ENCODE measurements around the gene ZNF691.
"Not testable (repeated sequence)": the region's sequence is repeated elsewhere in the genome, so short reads cannot be mapped to it uniquely, and the experiment has no call there.

The ZNF691 gene, protein sequence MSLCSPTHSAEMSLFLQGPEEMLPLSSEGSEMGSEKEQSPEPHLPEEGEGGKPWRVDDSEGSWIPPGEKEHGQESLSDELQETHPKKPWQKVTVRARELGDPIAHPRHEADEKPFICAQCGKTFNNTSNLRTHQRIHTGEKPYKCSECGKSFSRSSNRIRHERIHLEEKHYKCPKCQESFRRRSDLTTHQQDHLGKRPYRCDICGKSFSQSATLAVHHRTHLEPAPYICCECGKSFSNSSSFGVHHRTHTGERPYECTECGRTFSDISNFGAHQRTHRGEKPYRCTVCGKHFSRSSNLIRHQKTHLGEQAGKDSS

DNA sequence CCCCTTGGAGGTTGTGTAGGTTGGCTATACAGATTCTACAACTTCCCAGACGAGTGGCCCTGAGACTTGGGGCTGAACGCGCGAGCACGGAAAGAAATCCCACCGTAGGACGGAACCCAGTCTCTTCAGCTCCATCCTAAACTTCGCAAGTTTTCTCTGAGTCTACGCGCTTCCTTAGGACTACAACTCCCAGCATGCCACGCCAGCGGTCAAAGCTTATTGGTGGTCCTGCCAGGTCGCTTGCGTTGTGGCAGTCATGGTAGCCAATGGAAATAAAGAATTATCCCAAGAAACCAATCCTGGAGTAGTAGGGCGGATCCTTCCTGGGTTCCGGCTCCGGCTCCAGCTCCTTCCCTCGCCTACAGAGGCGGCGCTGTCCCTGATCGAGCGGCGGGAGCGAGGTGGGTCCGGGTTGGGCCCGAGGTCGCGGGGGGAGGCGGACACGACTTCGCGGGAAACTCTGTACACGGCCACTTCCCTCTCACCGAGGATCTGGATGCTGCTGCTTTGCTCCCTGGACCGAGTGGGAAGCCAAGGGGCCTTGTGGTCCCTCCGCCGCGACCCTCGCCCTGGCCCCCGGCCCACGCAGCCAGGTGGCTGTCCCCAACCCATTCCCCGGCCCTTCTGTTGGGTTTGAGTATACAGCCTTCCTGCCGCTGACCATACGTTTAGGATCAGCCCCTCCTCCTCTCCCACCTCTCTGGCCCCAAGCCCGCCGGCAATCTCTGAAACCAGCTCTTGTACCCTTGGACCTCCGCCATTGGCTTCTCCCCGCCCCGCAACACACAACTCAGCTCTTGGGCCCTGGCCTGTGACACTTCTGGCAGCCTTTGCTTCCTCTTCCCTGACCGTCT is at the start of gene ZNF691:
Gene ZNF691 (plus strand): TSS at position 357 of the 854 bp plus-strand sequence. CDS start 3,046 bp downstream, outside the sequence.
- DNase-seq (ENCODE audit: low read depth) = peak; percentile 96

DNA sequence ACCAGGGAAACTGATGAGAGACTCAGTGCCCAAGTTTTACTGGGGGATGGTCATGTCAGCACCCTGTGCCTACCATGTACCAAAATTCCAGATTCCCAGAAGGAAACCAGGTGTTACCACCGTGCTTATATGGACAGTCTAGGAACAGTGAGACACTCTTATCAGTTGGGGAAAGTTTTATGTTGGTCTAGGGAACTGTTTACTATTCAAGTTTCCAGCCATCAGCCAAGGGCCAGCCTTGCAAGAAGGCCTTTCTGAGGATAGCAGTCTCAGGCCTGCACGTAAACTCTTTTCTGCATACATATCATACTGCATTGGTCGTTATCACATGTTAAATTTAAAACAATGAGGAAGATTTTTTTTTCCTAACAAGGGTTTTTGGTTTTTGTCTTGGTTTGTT is 49.0 kb upstream of the ZNF691 start:
- no peak for DNase-seq (ENCODE audit: low read depth)

DNA sequence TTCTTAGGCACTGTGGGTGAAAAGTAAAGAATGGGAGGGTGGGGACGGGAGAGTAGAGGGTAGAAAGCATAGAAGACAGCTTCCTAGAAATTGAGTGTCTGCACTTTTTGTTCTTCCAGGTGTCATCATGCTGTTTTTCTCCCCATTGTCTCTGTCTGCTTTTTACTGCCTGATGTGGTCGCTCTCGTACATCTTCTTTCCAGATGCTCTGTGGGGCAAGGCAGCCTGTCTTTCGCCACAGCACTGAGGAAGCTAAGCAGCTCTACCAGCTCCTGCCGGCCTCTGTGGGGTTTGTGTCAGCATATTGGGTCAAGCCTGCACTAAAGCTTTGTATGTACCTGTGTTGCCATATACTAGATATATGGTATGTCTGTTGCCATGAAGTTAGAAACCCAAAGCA is 48.4 kb upstream of the ZNF691 start:
- no peak for DNase-seq (ENCODE audit: low read depth)

DNA sequence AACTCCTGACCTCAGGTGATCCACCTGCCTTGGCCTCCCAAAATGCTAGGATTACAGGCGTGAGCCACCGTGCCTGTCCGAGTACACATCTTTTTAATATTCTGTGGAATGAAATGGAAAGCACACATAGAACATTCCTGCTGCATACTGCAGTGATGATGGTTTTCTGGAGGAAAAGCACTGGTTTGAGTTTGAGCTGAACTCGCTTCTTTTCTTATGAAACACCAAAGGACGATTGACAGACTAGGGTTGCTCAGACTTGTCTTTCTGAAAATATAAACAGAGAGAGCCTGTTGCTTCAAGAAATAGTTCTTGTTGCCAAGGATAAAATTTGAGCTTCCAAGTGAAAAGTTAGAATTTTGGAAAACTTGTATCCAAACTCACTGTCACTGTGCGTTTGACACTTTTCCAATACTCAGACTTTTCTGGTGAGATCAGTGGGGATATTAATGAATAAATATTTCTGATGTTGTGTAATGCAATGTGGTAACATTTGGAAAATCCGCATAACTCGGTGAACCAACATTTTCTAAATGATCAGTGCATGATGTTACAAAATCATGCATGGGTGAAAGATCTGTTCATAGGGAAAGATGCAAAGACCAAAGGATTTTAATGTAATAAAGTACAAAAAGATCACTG is 44.5 kb upstream of the ZNF691 start:
- peak; percentile 74 for DNase-seq (ENCODE audit: low read depth)

DNA sequence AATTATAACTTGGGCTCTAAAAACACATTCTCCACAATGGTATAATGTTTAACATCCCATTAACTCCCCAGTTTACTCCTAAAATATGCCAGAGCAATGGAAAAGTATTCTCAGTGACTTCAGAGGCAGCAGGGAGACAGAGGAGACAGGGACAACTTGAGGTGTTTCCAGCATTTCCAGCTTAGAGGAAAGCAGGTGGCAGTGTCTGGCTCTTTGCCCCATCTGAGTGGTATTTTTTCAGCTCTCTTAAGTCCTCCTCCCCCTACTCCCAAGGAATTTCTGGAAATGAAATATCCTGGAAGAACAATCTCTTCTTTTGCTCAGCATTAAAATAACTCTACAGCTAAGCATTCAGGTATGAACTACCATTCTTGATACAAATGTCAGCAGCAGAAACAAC is 40.2 kb upstream of the ZNF691 start:
- DNase-seq (ENCODE audit: low read depth) = no peak

DNA sequence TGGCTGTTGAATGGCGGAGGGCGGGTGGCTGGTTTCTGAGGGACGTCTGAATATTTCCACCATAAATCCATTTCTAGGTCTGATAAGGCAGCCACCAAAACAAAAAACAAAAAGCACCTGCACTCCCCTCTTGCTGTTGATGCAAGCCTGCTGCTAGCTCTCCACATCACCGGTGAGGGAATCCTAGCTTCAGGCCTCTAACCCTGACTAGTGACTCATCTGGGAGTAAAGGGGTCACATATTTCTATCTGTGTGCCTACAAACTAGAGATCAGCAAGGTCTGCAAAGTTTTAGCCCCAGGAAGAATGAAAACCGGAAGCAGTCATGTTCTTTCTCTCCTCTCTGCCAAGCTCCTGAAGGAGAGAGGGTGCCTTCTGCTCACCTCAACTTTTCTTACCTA is 39.8 kb upstream of the ZNF691 start:
- DNase-seq (ENCODE audit: low read depth) = no peak

DNA sequence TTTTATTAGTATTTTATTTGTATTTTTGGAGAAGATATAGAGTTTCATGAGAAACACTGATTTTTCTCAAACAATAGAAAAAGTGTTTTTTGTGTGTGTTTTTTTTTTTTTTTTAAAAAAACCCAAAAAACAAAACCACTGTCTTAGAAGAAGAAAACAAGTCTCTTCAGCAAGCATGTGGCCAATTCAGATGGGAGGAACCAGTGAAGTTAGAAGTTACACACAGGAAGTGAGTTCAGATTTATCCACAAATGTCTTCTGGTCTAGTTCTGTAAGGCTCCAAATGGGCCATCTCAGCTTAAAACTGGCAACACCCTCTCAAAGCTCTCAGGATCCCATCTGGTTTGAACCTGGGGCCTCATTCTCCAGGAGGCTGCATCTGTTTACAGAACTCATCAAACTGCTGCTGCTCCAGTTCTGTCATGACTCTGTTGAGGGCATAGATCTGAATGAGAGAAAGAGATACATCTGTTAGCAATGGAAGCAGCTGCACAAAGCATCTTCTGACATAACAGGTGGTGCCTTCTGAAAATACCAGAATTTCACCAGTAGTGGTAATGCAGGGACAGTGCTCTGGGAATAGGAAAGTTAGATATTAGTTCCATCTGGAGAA is 39.3 kb upstream of the ZNF691 start:
- DNase-seq (ENCODE audit: low read depth) = no peak

DNA sequence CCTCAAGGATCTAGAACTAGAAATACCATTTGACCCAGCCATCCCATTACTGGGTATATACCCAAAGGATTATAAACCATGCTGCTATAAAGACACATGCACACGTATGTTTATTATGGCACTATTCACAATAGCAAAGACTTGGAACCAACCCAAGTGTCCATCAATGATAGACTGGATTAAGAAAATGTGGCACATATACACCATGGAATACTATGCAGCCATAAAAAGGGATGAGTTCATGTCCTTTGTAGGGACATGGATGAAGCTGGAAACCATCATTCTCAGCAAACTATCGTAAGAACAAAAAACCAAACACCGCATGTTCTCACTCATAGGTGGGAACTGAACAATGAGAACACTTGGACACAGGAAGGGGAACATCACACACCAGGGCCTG is 31.6 kb upstream of the ZNF691 start:
- not testable (repeated sequence) for DNase-seq (ENCODE audit: low read depth)

DNA sequence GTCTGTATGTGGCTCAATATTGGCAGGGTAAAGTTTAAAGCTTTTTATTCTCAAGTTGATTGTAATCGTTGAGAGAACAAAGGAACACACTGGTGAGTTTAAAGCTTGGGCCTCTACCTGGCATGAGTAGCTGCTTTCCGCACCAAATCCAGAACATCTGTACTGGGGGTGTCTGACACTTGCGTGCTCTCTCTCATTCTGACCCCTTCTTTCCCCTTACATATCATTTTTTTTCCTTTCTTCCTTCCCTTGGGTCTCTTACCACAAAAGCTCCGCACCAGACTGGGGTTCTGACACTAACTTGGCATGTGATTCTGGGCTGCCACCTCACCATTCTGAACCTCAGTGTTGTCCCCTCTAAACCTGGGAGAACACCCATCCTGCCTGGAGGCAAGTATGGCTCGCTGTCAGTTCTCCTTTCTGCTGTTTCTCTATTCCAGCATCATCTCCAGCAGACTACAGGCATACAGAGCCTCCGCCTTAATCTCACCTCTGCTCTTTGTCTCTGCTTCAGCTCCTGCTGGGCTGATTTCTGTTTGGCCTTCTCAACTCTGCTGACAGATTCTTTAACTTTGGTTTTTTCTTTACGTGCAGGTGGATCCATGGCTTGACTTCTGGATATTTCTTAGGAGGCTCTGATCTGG is 30.4 kb upstream of the ZNF691 start:
- DNase-seq (ENCODE audit: low read depth) = no peak

DNA sequence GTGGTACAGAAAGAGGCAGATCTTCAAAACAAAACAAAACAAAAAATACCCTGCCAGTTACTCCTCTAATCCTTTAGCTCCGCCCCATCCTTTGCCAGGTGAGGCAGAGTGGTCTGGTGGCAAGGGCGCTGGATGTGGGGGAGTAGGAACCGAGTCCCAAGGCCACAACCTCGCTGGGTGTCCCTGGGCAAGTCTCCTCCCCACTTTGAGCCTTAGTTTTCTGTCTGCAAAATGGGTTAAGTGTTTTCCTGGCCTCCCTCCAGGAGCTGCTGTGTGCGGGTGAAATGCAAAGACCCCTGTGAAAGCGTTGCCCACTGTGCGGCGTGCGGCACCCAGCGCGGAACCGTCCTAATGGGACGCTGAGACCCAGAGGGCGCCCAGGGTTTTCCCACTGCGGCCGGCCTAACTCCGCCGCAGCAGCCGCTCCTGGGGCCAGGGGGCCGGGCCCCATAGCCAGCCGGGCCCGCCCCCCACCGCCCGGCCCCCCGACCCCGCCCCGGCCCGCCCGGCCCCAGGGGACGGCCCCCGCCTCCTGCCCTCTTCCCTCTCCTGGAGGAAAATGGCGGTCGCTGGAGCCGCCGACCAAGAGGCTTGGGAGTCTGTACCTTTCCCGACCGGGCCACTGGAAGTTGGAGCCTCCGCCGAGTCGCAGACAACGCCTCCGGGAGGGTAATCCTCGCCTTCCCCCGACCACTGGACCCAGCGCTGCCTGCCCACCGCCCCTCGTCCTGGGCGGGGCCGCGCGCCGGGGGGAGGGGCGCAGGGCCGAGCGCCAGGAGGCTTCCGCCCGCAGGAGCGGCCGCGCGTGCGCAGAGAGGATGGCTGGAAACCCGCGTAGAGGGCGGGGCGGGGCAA is 29.6 kb upstream of the ZNF691 start, which contains the start of the genes ERMAP and SVBP:
Gene ERMAP (plus strand): TSS at position 538 of the 855 bp plus-strand sequence. CDS start 13,327 bp downstream, outside the sequence.
Gene SVBP (minus strand): TSS at position 813 of the 855 bp plus-strand sequence. CDS start 853 bp downstream, outside the sequence.
- peak; percentile 81 for DNase-seq (ENCODE audit: low read depth)

DNA sequence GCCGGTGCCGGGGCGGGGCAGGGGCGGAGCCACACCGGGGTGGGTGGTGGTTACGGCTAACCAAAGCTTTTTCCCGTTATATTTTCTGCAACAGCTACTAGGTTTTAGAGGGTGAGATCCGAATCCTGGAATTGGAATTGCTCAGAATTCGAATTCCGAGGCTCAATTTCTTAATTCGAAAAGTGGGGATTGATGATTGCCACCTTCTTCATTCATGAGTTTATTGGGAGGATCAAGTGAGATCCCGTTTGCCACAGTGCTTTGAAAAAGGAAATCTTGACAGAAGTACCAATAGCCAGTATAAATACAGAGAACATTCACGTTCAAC is 29.0 kb upstream of the ZNF691 start:
- DNase-seq (ENCODE audit: low read depth) = no peak

DNA sequence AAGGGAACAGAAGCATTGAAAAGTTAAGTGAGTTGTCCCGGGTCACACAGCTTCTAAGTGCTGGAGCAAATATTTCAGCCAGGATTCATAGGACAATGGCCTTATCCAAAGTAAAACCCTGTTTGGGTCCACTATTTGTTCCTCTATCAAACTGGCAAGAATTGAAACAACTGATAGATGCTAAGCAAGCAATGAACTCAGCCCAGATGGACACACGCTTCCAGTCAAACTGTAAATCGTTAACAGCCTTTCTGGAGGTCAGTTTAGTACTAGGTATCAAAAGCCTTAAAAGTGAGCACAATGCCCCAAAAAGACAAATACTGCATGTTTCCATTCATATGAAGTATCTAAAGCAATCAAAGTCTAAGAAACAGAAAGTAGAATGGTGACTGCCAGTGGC is 28.4 kb upstream of the ZNF691 start:
- no peak for DNase-seq (ENCODE audit: low read depth)

DNA sequence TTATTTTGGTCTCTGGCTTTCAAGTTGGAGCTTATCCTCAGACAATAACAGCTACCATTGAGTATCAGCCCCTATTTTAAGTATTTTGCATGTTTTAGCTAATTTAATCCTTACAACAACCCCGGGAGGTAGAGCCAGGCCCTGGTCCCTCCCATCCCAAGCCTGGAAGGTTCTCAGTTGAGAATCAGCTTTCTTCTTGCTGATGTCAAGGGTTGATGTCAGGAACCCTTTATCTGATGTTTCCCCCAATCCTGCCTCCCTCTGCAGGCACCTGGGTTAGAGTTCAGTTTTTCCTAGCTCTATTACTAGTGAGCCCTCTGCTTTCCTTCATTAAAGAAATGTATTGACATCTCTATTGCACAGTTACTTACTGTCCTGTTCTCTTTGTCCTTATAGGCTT is 25.6 kb upstream of the ZNF691 start:
- no peak for DNase-seq (ENCODE audit: low read depth)

DNA sequence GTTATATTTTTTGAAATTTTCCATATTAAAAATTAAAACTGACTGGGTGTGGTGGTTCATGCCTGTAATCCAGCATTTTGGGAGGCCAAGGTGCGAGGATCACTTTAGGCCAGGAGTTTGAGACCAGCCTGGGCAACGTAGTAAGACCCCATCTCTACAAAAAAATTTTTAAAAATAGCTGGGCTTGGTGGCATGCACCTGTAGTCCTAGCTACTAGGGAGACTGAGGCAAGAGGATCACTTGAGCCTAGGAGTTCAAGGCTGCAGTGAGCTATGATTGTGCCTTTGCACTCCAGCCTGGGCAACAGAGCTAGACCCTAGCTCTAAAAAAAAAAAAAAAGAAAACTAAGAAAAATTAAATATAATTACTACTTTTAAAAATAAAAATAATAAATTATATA is 24.7 kb upstream of the ZNF691 start:
- DNase-seq (ENCODE audit: low read depth) = no peak

DNA sequence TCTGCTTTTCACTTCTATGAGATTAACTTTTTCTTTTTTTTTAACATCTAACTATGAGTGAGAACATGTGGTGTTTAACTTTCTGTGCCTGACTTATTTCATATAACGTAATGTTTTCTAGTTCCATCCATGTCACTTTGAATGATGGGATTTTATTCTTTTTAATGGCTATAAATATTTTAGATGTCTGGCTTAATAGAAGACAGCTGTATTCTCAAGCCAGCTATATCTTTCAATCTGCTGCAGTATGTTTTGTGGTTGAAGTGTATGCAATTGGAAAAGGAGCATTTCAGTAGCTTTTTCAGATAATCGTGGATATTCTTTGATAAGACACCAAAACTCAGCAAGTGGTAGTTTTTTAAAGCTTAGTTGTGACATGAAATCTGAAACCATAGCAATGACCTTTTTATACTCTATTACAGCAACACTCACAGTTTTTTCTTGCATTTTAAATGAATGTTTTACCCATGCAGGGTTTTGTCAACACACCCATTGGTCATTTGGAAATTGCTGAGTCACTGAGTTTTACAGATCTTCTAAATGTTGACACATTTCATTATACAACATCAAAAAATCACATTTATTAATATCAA is 23.5 kb upstream of the ZNF691 start:
- peak; percentile 74 for DNase-seq (ENCODE audit: low read depth)

DNA sequence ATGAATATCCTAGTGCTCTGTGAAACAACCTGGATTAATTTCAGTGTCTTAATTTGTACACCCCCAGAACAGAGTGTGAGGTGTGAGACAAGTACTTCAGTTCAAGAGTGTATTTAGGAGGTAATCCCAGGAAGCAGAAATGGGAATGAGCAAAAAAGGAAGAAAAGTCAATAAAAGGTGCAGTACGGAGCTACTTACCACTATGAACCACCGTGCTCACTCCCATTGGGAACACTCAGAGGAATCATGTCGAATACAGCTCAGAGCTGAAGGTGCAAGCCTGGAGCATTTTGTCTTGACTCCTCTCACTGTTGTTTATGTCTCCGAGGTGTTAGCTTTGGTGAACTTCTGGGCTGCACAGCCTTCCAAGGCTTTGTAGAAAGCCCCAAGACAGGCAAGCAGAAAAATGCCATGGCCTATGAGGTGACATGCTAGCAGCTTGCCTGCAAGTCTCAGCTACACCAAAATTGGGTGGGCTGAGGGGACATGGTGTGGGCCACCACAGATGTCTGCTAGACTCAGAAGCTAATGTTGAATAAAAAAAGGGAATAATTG is 21.9 kb upstream of the ZNF691 start:
- no peak for DNase-seq (ENCODE audit: low read depth)

DNA sequence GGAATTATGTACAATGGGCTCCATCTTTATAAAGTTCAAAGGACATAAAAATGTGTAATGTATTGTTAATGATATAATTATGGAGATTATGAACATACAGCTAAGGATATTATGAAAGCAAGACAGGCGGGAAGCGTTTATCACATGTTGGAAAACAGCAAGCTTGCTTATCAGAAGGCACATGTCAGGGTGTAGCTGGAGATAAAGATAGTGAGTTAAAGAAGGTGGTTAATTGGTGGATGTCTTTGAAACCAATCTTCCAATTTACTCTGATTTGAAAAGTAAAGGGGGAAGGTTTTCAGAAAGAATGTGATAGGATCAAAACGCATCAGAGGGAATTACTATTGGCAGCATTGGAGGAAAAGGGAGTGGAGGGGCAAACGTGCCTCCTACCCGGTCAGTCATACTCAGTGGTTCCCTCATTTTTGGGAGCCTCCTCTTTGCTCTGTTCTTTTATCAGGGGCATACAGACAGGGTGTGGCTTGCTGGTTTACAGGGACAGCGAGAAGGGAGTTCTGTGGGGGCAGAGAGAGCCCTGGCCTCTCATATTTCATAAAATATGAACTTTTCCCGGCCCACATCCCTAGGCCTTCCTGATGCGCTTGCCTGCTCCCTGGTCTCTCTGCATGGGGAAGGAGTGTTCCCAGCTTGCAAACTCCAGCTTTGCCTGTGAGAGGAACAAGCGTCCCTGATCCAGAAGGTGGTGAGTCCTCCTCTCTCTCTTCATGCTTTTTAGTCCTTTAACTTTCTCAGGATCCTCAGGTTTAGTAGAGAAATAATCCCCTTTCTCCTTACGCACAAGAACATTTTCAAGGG is 21.2 kb upstream of the ZNF691 start:
- DNase-seq (ENCODE audit: low read depth) = no peak

DNA sequence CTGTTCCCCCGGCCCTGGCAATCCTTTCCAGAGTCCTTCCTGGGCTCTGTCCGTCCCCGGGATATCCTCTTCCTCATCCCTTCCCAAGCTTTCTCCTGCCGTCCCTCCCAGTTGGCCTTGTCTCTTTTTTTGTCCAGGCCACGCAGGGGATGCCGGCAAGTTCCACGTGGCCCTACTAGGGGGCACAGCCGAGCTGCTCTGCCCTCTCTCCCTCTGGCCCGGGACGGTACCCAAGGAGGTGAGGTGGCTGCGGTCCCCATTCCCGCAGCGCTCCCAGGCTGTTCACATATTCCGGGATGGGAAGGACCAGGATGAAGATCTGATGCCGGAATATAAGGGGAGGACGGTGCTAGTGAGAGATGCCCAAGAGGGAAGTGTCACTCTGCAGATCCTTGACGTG is 15.8 kb upstream of the ZNF691 start:
- DNase-seq (ENCODE audit: low read depth) = no peak

DNA sequence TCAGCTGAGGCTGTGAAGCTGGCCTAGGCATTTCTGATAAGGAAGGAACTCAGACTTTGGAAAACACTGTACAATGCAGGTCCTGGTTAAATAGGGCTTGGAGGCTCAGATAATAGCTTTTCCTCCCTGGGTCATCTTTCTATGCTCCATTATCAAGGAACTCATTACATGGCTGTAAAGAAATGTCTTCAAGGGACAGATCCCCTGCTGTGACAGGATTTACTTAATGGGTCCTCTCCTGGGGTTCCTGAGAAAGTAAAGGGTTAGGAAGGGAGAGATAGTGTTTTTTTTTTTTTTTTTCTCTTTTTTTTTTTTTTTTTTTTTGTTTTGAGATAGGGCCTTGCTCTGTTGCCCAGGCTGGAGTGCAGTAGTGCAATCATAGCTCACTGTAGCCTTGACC is 15.1 kb upstream of the ZNF691 start:
- DNase-seq (ENCODE audit: low read depth) = no peak
